ENCODE data around the gene TTC39B. TPM values are rescaled to one million over a fixed set of nuclear protein-coding genes. Genes with fewer than 3 reads are reported as not detected.

TTC39B gene
- total RNA-seq, 1 experiment from 2014 or later: 7.4 TPM

GRCh38 chr9:15346837-15347236, 39.8 kb upstream of the TTC39B start:
- no peak for TF ChIP-seq EGR1 (IDR thresholded peaks at IDR 0.05; ENCODE audit: low read depth)
- TF ChIP-seq CEBPB (IDR thresholded peaks at IDR 0.05; ENCODE audit: low read depth): no peak
- no peak for TF ChIP-seq ZNF274 (IDR thresholded peaks at IDR 0.05; ENCODE audit: low read depth, low read length)
- no peak for TF ChIP-seq ELF1 (IDR thresholded peaks at IDR 0.05; ENCODE audit: borderline replicate concordance, low read depth)
- no peak for TF ChIP-seq JUND (IDR thresholded peaks at IDR 0.05)
- TF ChIP-seq, protein P1, sequence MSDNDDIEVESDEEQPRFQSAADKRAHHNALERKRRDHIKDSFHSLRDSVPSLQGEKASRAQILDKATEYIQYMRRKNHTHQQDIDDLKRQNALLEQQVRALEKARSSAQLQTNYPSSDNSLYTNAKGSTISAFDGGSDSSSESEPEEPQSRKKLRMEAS (IDR thresholded peaks at IDR 0.05): no peak
- no peak for TF ChIP-seq CTCF (IDR thresholded peaks at IDR 0.05 in 2 of 3, conservative IDR thresholded peaks at IDR 0.05 in 1 of 3; ENCODE audit: borderline replicate concordance in 1 of 3, insufficient read depth in 1 of 3, low read depth in 2 of 3, low read length in 2 of 3)
- no peak for TF ChIP-seq EZH2 (IDR thresholded peaks at IDR 0.05)
- TF ChIP-seq CBX3 (IDR thresholded peaks at IDR 0.05; ENCODE audit: low read depth): no peak
- TF ChIP-seq SRF (IDR thresholded peaks at IDR 0.05; ENCODE audit: low read depth): no peak
- TF ChIP-seq, protein P2, sequence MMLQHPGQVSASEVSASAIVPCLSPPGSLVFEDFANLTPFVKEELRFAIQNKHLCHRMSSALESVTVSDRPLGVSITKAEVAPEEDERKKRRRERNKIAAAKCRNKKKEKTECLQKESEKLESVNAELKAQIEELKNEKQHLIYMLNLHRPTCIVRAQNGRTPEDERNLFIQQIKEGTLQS (IDR thresholded peaks at IDR 0.05): no peak
- TF ChIP-seq YY1 (IDR thresholded peaks at IDR 0.05; ENCODE audit: extremely low read depth, insufficient replicate concordance, low read depth, low read length): no peak
- TF ChIP-seq POLR2AphosphoS5 (IDR thresholded peaks at IDR 0.05; ENCODE audit: low read depth, low read length): no peak
- Histone ChIP-seq H4K20me1 (ENCODE audit: insufficient read depth) (no peaks in the 10 kb centered on the region), H3K27ac (ENCODE audit: low read depth, low read length) (no peak overlapping the region), H3K9me3 (ENCODE audit: control insufficient read depth in 1 of 2, insufficient read depth in 1 of 2, low read depth in 1 of 2, low read length in 2 of 2) (no peaks in the 10 kb centered on the region), H3K36me3 (ENCODE audit: control insufficient read depth in 1 of 2, insufficient read depth in 2 of 2, low read length in 2 of 2) (no peaks in the 10 kb centered on the region), H3K4me1 (ENCODE audit: control insufficient read depth in 1 of 2, insufficient read depth in 2 of 2, low read length in 2 of 2) (no peaks in the 10 kb centered on the region), H3K27me3 (ENCODE audit: insufficient read depth, low read length) (no peaks in the 10 kb centered on the region), H3K9ac (ENCODE audit: low read length) (no peak overlapping the region), H3K9me2 (ENCODE audit: insufficient read depth) (no peaks in the 10 kb centered on the region), H2AFZ (ENCODE audit: low read depth, low read length, poor library complexity, severe bottlenecking) (no peak overlapping the region), H3K4me2 (ENCODE audit: low read length) (no peak overlapping the region), H3K4me3 (replicated peaks in 1 of 2; ENCODE audit: low read depth in 1 of 2, low read length in 2 of 2) (no peak overlapping the region), H3K79me2 (ENCODE audit: insufficient read depth, low read length) (no peaks in the 10 kb centered on the region)
- intact Hi-C loops (cut with micrococcal nuclease): loop anchor here (1.0 kb wide), 1 partner anchor 15 kb away; no protein-coding TSS in a partner anchor
- BruUV-seq (replicated peaks): no TSS peak
- no peak for ATAC-seq
- POLR2A ChIA-PET: no interaction called here
- CTCF ChIA-PET: interaction anchor here (0.6 kb wide), 1 partner anchor 27 kb away, joined by 3 read pairs; no protein-coding TSS in a partner anchor
- RAD21 ChIA-PET (ENCODE audit: low non-redundant PET in 1 of 2, low total read pairs in 2 of 2, uncharacterized antibody in 2 of 2, unreplicated experiment in 2 of 2): interaction anchor here in 1 of 2 experiments (0.6 kb wide), 1 partner anchor 47 kb away, joined by 5 read pairs; no protein-coding TSS in a partner anchor
- DNase-seq (ENCODE audit: low read depth, low spot score): no peak
